Liver (tissue), 9 donors: Measurements from ENCODE around the gene RET. TPM values are rescaled to one million over a fixed set of nuclear protein-coding genes. Genes with fewer than 3 reads are reported as not detected.

Experiments
- DNase-seq: peaks from one replicate; pipeline ENCODE4 v3.0.0-alpha.2; 2017; ENCODE audit warnings: low spot score
- H3K27ac ChIP-seq, 2 donors: one replicate each; pipeline ENCODE4 v1.7.0; 2013; ENCODE audit warnings: inconsistent platforms in 2 of 2, low read length in 2 of 2, control low read depth in 1 of 2, low read depth in 1 of 2, mild to moderate bottlenecking in 1 of 2
- H3K27me3 ChIP-seq, 4 donors: one replicate each; pipeline versions ENCODE4 v1.6.1 to v1.7.0; 2013; ENCODE audit warnings: low read length in 3 of 4, inconsistent platforms in 1 of 4, mild to moderate bottlenecking in 1 of 4, moderate library complexity in 1 of 4; ENCODE audit not compliant: control insufficient read depth in 4 of 4, insufficient read depth in 4 of 4
- H3K36me3 ChIP-seq, 4 donors: one replicate each; pipeline versions ENCODE4 v1.6.1 to v1.7.0; 2013; ENCODE audit warnings: low read length in 3 of 4, mild to moderate bottlenecking in 3 of 4, low read depth in 1 of 4, moderate library complexity in 1 of 4; ENCODE audit not compliant: control insufficient read depth in 4 of 4, insufficient read depth in 3 of 4
- H3K4me1 ChIP-seq, 4 donors: one replicate each; pipeline versions ENCODE4 v1.6.1 to v1.7.0; 2013; ENCODE audit warnings: low read length in 3 of 4, mild to moderate bottlenecking in 3 of 4, moderate library complexity in 1 of 4; ENCODE audit not compliant: control insufficient read depth in 4 of 4, insufficient read depth in 4 of 4
- H3K4me3 ChIP-seq, 3 donors: one replicate each; pipeline versions ENCODE4 v1.6.1 to v1.7.0; 2013; ENCODE audit warnings: low read length in 3 of 3, control low read depth in 1 of 3, low read depth in 1 of 3, mild to moderate bottlenecking in 1 of 3
- H3K9ac ChIP-seq, 2 donors: one replicate each; pipeline ENCODE4 v1.7.0; 2013; ENCODE audit warnings: low read length in 2 of 2, mild to moderate bottlenecking in 2 of 2, moderate library complexity in 2 of 2, control low read depth in 1 of 2, low read depth in 1 of 2
- H3K9me3 ChIP-seq, 4 donors: one replicate each; pipeline versions ENCODE4 v1.6.1 to v1.7.0; 2013; ENCODE audit warnings: low read length in 3 of 4; ENCODE audit not compliant: control insufficient read depth in 4 of 4
- FOXA1 ChIP-seq: IDR thresholded peaks from 2 replicates; pipeline ENCODE4 v1.6.1; 2016; ENCODE audit warnings: antibody characterized with exemption
- FOXA2 ChIP-seq: IDR thresholded peaks from 2 replicates; pipeline ENCODE4 v1.6.1; 2016; ENCODE audit warnings: antibody characterized with exemption
- GABPA ChIP-seq, 2 donors: IDR thresholded peaks in 1 of 2; conservative IDR thresholded peaks in 1 of 2; 2 replicates each; pipeline ENCODE4 v1.6.1; 2016; ENCODE audit warnings: antibody characterized with exemption in 2 of 2, mild to moderate bottlenecking in 1 of 2, moderate library complexity in 1 of 2
- HNF4A ChIP-seq, 2 donors: conservative IDR thresholded peaks; 2 replicates each; pipeline ENCODE4 v1.6.1; 2016; ENCODE audit warnings: antibody characterized with exemption in 2 of 2, mild to moderate bottlenecking in 2 of 2
- HNF4G ChIP-seq: IDR thresholded peaks from 2 replicates; pipeline ENCODE4 v1.6.1; 2016; ENCODE audit warnings: antibody characterized with exemption
- NR2F2 ChIP-seq: IDR thresholded peaks from 2 replicates; pipeline ENCODE4 v1.6.1; 2016; ENCODE audit warnings: antibody characterized with exemption
- RXRA ChIP-seq, 2 donors: IDR thresholded peaks; 2 replicates each; pipeline ENCODE4 v1.6.1; 2017 to 2018; ENCODE audit warnings: antibody characterized with exemption in 2 of 2, mild to moderate bottlenecking in 1 of 2
- TAF1 ChIP-seq: conservative IDR thresholded peaks from 2 replicates; pipeline ENCODE4 v1.6.1; 2016; ENCODE audit warnings: antibody characterized with exemption, mild to moderate bottlenecking
- YY1 ChIP-seq: IDR thresholded peaks from 2 replicates; pipeline ENCODE4 v1.6.1; 2016; ENCODE audit warnings: antibody characterized with exemption, mild to moderate bottlenecking
- WGBS: extraction: QIAGEN DNeasy Blood & Tissue Kit; methylation state at CpG from one replicate; pipeline ENCODE4 v1.1.7; 2013; 5-methylcytosine and 5-hydroxymethylcytosine counted together
- polyA plus RNA-seq, 2 donors: library from polyadenylated mRNA; stranded (reverse) in 1 of 2; unstranded in 1 of 2; fragments of 200-250 nt in 1 of 2; fragments of >200 nt in 1 of 2; fragmentation: Nextera tagmentation in 1 of 2; extraction: Ambion mirVana in 1 of 2; gene quantifications; one replicate each; pipeline versions ENCODE4 v1.2.1 to v1.2.3, GENCODE V29; 2013 to 2015
- total RNA-seq, 2 donors: library from RNA; depleted of rRNA; stranded (reverse); fragments of >200 nt; gene quantifications; one replicate each; pipeline ENCODE4 v1.2.3, GENCODE V29; 2014
- TF ChIP-seq, protein P1 (sequence below): IDR thresholded peaks from 2 replicates; pipeline ENCODE4 v1.6.1; 2016; ENCODE audit warnings: antibody characterized with exemption
- TF ChIP-seq, protein P2 (sequence below): IDR thresholded peaks from 2 replicates; pipeline ENCODE4 v1.6.1; 2016; ENCODE audit warnings: antibody characterized with exemption, mild to moderate bottlenecking
- TF ChIP-seq, protein P3 (sequence below): IDR thresholded peaks from 2 replicates; pipeline ENCODE4 v1.6.1; 2016; ENCODE audit warnings: antibody characterized with exemption
- donor health status: healthy.
- donor health status: healthy.
- donor health status: healthy.
- donor health status: healthy.
- donor health status: healthy.

Gene RET
- total and polyA plus RNA-seq, 4 donors: 0.09 to 2.5 (median 0.33) TPM; not detected in 1

DNA sequence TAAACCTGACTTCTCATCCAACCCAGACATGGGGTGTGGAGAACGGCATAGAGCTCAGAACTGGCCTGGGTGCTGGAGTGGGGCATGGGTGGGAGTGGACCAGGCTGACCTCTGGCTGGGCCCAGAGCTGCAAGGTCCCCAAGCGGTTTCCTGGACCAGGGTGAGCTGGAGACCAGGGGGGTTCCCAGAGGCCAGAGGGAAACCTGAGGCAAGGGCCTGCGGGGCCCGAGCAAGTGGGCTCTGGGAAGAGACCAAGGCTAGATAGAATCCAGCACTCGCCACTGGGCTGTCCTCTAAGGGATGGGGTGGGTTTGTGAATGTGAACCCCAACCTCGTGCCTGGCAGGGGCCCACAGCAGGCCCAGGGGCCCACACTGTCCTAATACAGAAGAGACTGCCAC is 39.4 kb upstream of the RET start (continued):
- no peak for TF ChIP-seq FOXA1
- TF ChIP-seq, protein P1, sequence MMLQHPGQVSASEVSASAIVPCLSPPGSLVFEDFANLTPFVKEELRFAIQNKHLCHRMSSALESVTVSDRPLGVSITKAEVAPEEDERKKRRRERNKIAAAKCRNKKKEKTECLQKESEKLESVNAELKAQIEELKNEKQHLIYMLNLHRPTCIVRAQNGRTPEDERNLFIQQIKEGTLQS: no peak

DNA sequence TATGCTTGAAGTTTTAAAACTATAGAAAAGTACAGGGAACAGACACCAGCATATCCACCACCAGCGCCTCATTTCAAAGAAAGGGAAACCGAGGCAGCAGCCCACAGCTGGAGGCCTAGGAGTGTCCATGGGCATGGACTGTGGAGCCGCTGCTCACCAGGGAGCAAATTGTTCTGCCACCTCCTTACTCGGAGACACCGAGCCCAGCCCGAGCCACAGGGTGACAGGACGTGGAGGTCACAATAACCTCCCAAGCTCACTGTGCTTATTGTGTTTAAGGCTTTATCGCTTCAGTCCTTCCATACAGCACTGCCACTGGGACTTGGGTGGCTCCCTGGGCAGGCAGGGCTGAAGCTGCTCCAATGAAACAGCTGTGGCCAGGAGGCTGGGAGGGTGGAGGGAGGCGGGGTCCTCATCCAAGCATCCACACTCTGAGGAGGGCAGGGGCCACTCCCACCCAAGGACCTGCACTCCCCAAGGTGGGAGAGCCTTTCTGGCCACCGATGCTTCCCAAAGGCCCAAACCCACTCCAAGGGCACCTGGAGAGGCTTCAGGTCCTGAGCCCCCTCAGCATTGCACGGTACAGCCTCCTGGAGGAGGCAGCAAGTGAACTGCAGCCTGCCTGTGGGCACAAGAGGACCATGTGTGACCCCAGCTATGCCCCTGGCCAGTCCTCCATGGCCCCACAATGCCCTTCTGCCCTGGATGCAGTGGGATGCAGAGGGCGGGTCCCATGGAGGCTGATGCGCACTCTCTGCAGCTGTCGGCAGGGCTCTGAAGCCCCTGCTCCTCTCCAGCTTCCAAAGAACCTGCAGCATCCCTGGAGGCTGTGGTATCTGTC is 38.7 kb upstream of the RET start:
- peak; percentile 28 for DNase-seq
- H3K9me3 ChIP-seq: peaks cover 0 to under 1% (median 0%) of the 10 kb centered on the region in 4 donors
- no peak overlapping the region for H3K27ac ChIP-seq
- H3K4me3 ChIP-seq: no peak overlapping the region
- TF ChIP-seq YY1: no peak
- TF ChIP-seq HNF4A (conservative IDR thresholded peaks at IDR 0.05): no peak
- no peak for TF ChIP-seq GABPA (IDR thresholded peaks at IDR 0.05 in 1 of 2, conservative IDR thresholded peaks at IDR 0.05 in 1 of 2)
- TF ChIP-seq, protein P1: no peak
- no peaks in the 10 kb centered on the region for H3K4me1 ChIP-seq
- H3K36me3 ChIP-seq: no peaks in the 10 kb centered on the region
- H3K9ac ChIP-seq: no peak overlapping the region
- no peaks in the 10 kb centered on the region for H3K27me3 ChIP-seq
- 90% methylated on average over 14 of the region's 14 CpGs for WGBS

- no peak overlapping the region for H3K4me3 ChIP-seq
- no peak for TF ChIP-seq FOXA2
- H3K4me1 ChIP-seq: no peaks in the 10 kb centered on the region
- no peaks in the 10 kb centered on the region for H3K9me3 ChIP-seq
- no peaks in the 10 kb centered on the region for H3K36me3 ChIP-seq
- no peaks in the 10 kb centered on the region for H3K27me3 ChIP-seq
- H3K27ac ChIP-seq: no peak overlapping the region
- H3K9ac ChIP-seq: no peak overlapping the region
- 80% methylated on average over 15 of the region's 15 CpGs for WGBS
- peak; percentile 21 for DNase-seq
Observed at GRCh38 chr10:43038783-43039623, 37.9 kb upstream of the RET start.

GRCh38 chr10:43039624-43040481 is 37.0 kb upstream of the RET start:
- Histone ChIP-seq H3K36me3 (no peaks in the 10 kb centered on the region), H3K27me3 (no peaks in the 10 kb centered on the region), H3K27ac (no peak overlapping the region), H3K4me3 (no peak overlapping the region), H3K9me3 (no peaks in the 10 kb centered on the region), H3K4me1 (no peaks in the 10 kb centered on the region), H3K9ac (no peak overlapping the region)
- WGBS: 88% methylated on average over 21 of the region's 21 CpGs
- TF ChIP-seq HNF4A (conservative IDR thresholded peaks at IDR 0.05): no peak
- no peak for TF ChIP-seq FOXA2
- TF ChIP-seq HNF4G: no peak
- no peak for TF ChIP-seq TAF1
- TF ChIP-seq, protein P2, sequence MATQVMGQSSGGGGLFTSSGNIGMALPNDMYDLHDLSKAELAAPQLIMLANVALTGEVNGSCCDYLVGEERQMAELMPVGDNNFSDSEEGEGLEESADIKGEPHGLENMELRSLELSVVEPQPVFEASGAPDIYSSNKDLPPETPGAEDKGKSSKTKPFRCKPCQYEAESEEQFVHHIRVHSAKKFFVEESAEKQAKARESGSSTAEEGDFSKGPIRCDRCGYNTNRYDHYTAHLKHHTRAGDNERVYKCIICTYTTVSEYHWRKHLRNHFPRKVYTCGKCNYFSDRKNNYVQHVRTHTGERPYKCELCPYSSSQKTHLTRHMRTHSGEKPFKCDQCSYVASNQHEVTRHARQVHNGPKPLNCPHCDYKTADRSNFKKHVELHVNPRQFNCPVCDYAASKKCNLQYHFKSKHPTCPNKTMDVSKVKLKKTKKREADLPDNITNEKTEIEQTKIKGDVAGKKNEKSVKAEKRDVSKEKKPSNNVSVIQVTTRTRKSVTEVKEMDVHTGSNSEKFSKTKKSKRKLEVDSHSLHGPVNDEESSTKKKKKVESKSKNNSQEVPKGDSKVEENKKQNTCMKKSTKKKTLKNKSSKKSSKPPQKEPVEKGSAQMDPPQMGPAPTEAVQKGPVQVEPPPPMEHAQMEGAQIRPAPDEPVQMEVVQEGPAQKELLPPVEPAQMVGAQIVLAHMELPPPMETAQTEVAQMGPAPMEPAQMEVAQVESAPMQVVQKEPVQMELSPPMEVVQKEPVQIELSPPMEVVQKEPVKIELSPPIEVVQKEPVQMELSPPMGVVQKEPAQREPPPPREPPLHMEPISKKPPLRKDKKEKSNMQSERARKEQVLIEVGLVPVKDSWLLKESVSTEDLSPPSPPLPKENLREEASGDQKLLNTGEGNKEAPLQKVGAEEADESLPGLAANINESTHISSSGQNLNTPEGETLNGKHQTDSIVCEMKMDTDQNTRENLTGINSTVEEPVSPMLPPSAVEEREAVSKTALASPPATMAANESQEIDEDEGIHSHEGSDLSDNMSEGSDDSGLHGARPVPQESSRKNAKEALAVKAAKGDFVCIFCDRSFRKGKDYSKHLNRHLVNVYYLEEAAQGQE: no peak
- TF ChIP-seq, protein P3, sequence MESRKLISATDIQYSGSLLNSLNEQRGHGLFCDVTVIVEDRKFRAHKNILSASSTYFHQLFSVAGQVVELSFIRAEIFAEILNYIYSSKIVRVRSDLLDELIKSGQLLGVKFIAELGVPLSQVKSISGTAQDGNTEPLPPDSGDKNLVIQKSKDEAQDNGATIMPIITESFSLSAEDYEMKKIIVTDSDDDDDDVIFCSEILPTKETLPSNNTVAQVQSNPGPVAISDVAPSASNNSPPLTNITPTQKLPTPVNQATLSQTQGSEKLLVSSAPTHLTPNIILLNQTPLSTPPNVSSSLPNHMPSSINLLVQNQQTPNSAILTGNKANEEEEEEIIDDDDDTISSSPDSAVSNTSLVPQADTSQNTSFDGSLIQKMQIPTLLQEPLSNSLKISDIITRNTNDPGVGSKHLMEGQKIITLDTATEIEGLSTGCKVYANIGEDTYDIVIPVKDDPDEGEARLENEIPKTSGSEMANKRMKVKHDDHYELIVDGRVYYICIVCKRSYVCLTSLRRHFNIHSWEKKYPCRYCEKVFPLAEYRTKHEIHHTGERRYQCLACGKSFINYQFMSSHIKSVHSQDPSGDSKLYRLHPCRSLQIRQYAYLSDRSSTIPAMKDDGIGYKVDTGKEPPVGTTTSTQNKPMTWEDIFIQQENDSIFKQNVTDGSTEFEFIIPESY: no peak
- TF ChIP-seq RXRA (IDR thresholded peaks at IDR 0.05): no peak
- TF ChIP-seq NR2F2: no peak
- TF ChIP-seq YY1: no peak
- peak; percentile 27 for DNase-seq
